DOHH2 (cell line): ENCODE results near the gene ZP4.

Experiments
- H3F3A ChIP-seq: fragments of 200-600 bp; sonication (generic), shearing (Covaris generic); 2 replicates; pipeline ENCODE4 v1.6.0; 2016; ENCODE audit warnings: antibody characterized with exemption, mild to moderate bottlenecking; ENCODE audit not compliant: control insufficient read depth, insufficient read depth
- H3K27ac ChIP-seq: fragments of 200-600 bp; sonication (generic); 2 replicates; pipeline ENCODE4 v1.5.1; 2014; ENCODE audit warnings: low read depth, mild to moderate bottlenecking, low read length, moderate library complexity
- H3K27me3 ChIP-seq: fragments of 200-600 bp; sonication (generic); 2 replicates; pipeline ENCODE4 v1.6.1; 2014; ENCODE audit warnings: mild to moderate bottlenecking, low read length, mixed read lengths; ENCODE audit not compliant: control insufficient read depth
- H3K36me3 ChIP-seq: fragments of 200-600 bp; sonication (generic); 2 replicates; pipeline ENCODE4 v1.6.1; 2014; ENCODE audit warnings: mild to moderate bottlenecking, low read length, moderate library complexity, mixed read lengths; ENCODE audit not compliant: control insufficient read depth
- H3K4me1 ChIP-seq: fragments of 200-600 bp; sonication (generic); 2 replicates; pipeline ENCODE4 v1.6.1; 2014; ENCODE audit warnings: mild to moderate bottlenecking, low read length, mixed read lengths; ENCODE audit not compliant: control insufficient read depth
- H3K4me2 ChIP-seq: fragments of 200-600 bp; sonication (generic); 2 replicates; pipeline ENCODE4 v1.6.0; 2014; ENCODE audit warnings: mild to moderate bottlenecking, low read length, moderate library complexity
- H3K4me3 ChIP-seq: fragments of 200-600 bp; sonication (generic); 2 replicates; pipeline ENCODE4 v1.5.1; 2014; ENCODE audit warnings: mild to moderate bottlenecking, low read length, mixed read lengths
- H3K79me2 ChIP-seq: fragments of 200-600 bp; sonication (generic); 2 replicates; pipeline ENCODE4 v1.6.1; 2014; ENCODE audit warnings: mild to moderate bottlenecking, low read length, mixed read lengths; ENCODE audit not compliant: control insufficient read depth
- H3K9me2 ChIP-seq: fragments of 200-600 bp; sonication (generic); replicated peaks from 2 replicates; pipeline ENCODE4 v1.6.1; 2014; ENCODE audit warnings: mild to moderate bottlenecking, low read length, mixed read lengths; ENCODE audit not compliant: control insufficient read depth
- H3K9me3 ChIP-seq: fragments of 200-600 bp; sonication (generic); 2 replicates; pipeline ENCODE4 v1.6.1; 2014; ENCODE audit warnings: antibody characterized with exemption, low read length, mixed read lengths; ENCODE audit not compliant: control insufficient read depth, insufficient read depth
- H4K20me1 ChIP-seq: fragments of 200-600 bp; sonication (generic); 2 replicates; pipeline ENCODE4 v1.6.0; 2014; ENCODE audit warnings: low read depth, mild to moderate bottlenecking, antibody characterized with exemption, low read length, moderate library complexity; ENCODE audit not compliant: control insufficient read depth, insufficient read depth
- EZH2phosphoT487 ChIP-seq: fragments of 200-600 bp; sonication (generic); IDR thresholded peaks from 2 replicates; pipeline ENCODE4 v1.6.1; 2017; ENCODE audit warnings: borderline replicate concordance, mild to moderate bottlenecking, antibody characterized with exemption, low read length, moderate library complexity, mixed read lengths
- TF ChIP-seq, protein P1 (sequence below): fragments of 200-600 bp; sonication (generic); IDR thresholded peaks from one replicate; pipeline ENCODE4 v1.5.1; 2014; ENCODE audit warnings: antibody characterized with exemption, mild to moderate bottlenecking, low read depth, low read length; ENCODE audit not compliant: poor library complexity, severe bottlenecking

ZP4 gene

DNA sequence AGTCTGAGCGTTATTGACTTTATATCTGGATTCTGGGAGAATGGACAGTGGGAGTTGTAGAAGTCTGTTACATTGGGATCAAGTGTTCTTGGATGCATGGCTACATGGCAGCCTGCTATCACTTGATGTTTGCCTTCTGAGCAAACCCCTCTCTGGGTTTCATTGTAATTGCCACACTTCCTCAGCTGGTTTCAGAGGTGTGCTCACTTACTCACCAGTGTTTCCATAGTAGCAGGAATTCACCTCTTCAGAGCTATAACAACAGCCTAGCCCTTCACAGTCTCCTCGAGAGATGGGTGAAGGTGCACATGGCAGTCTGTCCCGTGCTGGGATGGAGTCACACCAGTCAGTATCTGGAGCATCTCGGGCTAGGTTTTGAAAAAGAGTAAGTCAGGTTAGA is 2.6 kb downstream of the ZP4 start:
- Histone ChIP-seq H3K4me1 (no peaks in the 10 kb centered on the region), H3K9me3 (no peaks in the 10 kb centered on the region), H3K4me2 (no peak overlapping the region), H3K4me3 (no peak overlapping the region), H3K9me2 (no peaks in the 10 kb centered on the region), H3K36me3 (no peaks in the 10 kb centered on the region), H3K27me3 (no peaks in the 10 kb centered on the region), H4K20me1 (no peaks in the 10 kb centered on the region), H3K79me2 (no peaks in the 10 kb centered on the region), H3K27ac (no peak overlapping the region), H3F3A (no peaks in the 10 kb centered on the region)
- TF ChIP-seq EZH2phosphoT487 = no peak
- TF ChIP-seq, protein P1, sequence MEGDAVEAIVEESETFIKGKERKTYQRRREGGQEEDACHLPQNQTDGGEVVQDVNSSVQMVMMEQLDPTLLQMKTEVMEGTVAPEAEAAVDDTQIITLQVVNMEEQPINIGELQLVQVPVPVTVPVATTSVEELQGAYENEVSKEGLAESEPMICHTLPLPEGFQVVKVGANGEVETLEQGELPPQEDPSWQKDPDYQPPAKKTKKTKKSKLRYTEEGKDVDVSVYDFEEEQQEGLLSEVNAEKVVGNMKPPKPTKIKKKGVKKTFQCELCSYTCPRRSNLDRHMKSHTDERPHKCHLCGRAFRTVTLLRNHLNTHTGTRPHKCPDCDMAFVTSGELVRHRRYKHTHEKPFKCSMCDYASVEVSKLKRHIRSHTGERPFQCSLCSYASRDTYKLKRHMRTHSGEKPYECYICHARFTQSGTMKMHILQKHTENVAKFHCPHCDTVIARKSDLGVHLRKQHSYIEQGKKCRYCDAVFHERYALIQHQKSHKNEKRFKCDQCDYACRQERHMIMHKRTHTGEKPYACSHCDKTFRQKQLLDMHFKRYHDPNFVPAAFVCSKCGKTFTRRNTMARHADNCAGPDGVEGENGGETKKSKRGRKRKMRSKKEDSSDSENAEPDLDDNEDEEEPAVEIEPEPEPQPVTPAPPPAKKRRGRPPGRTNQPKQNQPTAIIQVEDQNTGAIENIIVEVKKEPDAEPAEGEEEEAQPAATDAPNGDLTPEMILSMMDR = no peak

- no peaks in the 10 kb centered on the region for H3K9me3 ChIP-seq
- no peak overlapping the region for H3K4me3 ChIP-seq
- no peaks in the 10 kb centered on the region for H3K9me2 ChIP-seq
- H3K4me2 ChIP-seq = no peak overlapping the region
- no peaks in the 10 kb centered on the region for H3K27me3 ChIP-seq
- no peaks in the 10 kb centered on the region for H3K79me2 ChIP-seq
- no peak overlapping the region for H3K27ac ChIP-seq
- H4K20me1 ChIP-seq = no peaks in the 10 kb centered on the region
- H3F3A ChIP-seq = no peaks in the 10 kb centered on the region
- H3K4me1 ChIP-seq = no peaks in the 10 kb centered on the region
- TF ChIP-seq, protein P1 = no peak
- no peak for TF ChIP-seq EZH2phosphoT487
- no peaks in the 10 kb centered on the region for H3K36me3 ChIP-seq
Observed at GRCh38 chr1:237887542-237887941, 3.2 kb downstream of the ZP4 start.

GRCh38 chr1:237884237-237884636 is 6.5 kb downstream of the ZP4 start:
- Histone ChIP-seq H3K9me3 (no peaks in the 10 kb centered on the region), H3K4me1 (no peaks in the 10 kb centered on the region), H3F3A (no peaks in the 10 kb centered on the region), H3K36me3 (no peaks in the 10 kb centered on the region), H3K79me2 (no peaks in the 10 kb centered on the region), H3K27me3 (no peaks in the 10 kb centered on the region), H3K27ac (no peak overlapping the region), H3K4me3 (no peak overlapping the region), H4K20me1 (no peaks in the 10 kb centered on the region), H3K9me2 (no peaks in the 10 kb centered on the region), H3K4me2 (no peak overlapping the region)
- TF ChIP-seq EZH2phosphoT487 = no peak
- TF ChIP-seq, protein P1 = no peak

DNA sequence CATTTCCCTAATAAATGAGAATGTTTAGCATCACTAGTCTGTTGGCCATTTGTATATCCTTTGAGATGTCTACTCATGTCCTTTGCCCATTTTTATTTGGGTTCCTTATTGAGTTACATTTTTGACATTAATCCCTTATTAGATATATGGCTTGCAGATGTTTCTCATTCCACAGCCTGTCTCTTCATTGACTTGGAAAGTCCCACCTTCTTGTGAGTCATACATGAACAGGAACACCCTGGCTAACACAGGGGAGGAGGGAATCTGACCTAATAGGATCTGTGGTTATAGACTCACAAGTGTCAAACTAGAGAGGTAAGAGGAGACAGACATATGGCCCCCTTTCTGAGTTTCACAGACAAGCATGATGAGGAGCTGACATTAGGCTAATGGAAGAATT is 11.5 kb downstream of the ZP4 start:
- Histone ChIP-seq H3K79me2 (no peaks in the 10 kb centered on the region), H4K20me1 (no peaks in the 10 kb centered on the region), H3K36me3 (no peaks in the 10 kb centered on the region), H3K4me3 (no peak overlapping the region), H3K27ac (no peak overlapping the region), H3K9me3 (no peaks in the 10 kb centered on the region), H3K4me1 (no peaks in the 10 kb centered on the region), H3K27me3 (no peaks in the 10 kb centered on the region), H3F3A (no peaks in the 10 kb centered on the region), H3K4me2 (no peak overlapping the region), H3K9me2 (no peaks in the 10 kb centered on the region)
- TF ChIP-seq, protein P1 = no peak
- TF ChIP-seq EZH2phosphoT487 = no peak
